NCI-H146 treated with DMSO at 0.1 percent for 48 hours (cell line): ENCODE measurements around the gene C11orf68.

Experiments used
- DNase-seq: peaks from one replicate; lab custom pipeline; 2025; ENCODE audit not compliant: unreplicated experiment; lab: John Stamatoyannopoulos, UW

The C11orf68 gene

GRCh38 chr11:65891219-65892136, 27.4 kb downstream of the C11orf68 start:
- no peak for DNase-seq

- peak; percentile 82 for DNase-seq
Measured at GRCh38 chr11:65890324-65891218, 28.3 kb downstream of the C11orf68 start, which contains the start of gene CCDC85B. Gene CCDC85B, plus strand, starts transcription at chr11:65890673. Its CDS starts 111 bp downstream, at chr11:65890784.

GRCh38 chr11:65888163-65888814, 30.6 kb downstream of the C11orf68 start, which contains the start of gene FIBP:
Gene FIBP, minus strand, starts transcription at chr11:65888471. Its CDS starts 53 bp downstream, at chr11:65888418.
- peak; percentile 81 for DNase-seq

GRCh38 chr11:65887723-65888162, 31.1 kb downstream of the C11orf68 start:
- DNase-seq = no peak

DNA sequence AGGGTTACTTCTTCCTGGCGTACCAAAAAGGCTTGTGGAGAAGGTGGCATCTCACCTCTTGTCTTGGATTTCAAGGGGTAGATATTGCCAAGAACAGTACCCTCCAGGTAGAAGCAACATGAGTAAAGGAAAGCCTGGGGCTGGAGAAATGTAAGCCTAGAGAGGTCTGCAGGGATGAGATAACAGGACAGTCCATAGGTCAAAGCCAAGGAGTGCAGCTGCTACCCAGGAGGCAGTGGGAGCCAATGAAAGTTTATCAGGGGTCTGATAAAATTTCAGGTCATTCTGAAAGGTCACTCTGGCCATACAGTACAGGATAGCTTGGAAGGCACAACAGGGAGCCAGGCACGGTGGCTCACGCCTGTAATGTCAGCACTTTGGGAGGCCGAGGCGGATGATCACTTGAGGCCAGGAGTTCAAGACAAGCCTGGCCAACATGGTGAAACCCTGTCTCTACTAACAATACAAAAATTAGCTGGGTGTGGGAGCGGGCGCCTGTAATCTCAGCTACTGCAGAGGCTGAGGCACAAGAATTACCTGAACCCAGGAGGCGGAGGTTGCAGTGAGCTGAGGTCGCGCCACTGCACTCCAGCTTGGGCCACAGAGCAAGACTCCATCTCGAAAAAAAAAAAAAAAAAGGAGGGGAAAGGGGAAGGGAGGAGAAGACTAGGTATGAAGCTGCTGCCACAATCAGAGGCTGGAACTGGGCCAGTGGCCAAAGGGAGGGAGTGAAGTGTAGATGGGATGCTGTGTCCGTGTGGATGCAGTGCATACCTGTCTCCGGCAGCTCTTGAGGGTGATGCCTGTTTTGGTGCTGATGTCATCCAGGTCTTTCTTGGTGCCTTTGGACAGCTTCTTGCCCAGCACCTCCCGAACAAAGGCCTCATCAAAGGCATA, 31.8 kb downstream of the C11orf68 start:
- DNase-seq = no peak

DNA sequence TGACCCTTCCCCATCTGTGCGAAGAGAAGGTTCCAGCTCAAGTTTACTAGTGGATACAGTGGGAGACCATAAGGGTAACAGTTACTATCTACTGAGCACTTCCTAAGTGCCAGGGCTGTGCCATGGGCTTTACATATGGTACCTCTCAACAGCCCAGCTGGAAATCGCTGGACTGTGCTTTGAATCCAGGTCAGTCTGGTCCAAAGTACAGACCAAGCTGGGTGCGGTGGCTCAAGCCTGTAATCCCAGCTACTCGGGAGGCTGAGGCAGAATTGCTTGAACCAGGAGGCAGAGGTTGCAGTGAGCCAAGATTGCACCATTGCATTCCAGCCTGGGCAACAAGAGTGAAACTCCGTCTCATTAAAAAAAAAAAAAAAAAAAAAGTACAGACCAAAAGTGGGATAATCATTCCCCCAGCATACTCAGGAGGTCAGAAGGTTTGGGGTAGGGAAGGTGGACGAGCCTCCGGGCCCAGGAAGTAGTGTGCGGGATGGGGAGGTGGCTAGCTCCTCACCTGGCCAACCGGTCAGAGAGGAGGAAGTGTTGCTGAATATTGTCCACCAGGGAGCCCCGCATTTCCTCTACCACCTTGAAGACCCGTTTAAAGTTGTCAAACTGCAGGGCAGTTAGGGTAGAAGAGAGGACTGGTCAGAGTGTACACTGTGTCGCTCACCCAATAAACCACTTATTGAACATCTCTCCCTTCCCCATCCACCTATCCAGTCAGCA, 32.9 kb downstream of the C11orf68 start:
- no peak for DNase-seq

DNA sequence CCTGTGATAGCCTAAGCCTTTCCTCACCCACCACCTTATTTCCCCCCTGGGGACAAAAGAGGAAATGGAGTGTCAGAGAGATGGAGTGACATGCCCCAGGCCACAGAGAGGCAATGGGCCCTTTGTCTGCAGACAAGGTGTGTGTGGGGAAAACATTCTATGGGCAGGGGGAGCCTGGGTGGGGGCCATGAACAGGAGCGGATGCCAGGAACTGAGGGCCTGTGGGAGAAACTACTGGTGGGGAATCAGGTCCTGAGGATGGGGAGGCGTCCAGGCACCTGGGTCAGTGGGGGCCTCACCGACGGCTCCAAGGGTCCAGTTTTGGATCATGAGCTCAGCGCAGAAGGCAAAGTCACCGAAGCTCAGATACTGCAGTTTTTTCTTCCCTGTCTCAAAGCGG, 33.6 kb downstream of the C11orf68 start:
- DNase-seq = no peak

- peak; percentile 53 for DNase-seq
Measured at GRCh38 chr11:65884716-65885092, 34.2 kb downstream of the C11orf68 start.

DNA sequence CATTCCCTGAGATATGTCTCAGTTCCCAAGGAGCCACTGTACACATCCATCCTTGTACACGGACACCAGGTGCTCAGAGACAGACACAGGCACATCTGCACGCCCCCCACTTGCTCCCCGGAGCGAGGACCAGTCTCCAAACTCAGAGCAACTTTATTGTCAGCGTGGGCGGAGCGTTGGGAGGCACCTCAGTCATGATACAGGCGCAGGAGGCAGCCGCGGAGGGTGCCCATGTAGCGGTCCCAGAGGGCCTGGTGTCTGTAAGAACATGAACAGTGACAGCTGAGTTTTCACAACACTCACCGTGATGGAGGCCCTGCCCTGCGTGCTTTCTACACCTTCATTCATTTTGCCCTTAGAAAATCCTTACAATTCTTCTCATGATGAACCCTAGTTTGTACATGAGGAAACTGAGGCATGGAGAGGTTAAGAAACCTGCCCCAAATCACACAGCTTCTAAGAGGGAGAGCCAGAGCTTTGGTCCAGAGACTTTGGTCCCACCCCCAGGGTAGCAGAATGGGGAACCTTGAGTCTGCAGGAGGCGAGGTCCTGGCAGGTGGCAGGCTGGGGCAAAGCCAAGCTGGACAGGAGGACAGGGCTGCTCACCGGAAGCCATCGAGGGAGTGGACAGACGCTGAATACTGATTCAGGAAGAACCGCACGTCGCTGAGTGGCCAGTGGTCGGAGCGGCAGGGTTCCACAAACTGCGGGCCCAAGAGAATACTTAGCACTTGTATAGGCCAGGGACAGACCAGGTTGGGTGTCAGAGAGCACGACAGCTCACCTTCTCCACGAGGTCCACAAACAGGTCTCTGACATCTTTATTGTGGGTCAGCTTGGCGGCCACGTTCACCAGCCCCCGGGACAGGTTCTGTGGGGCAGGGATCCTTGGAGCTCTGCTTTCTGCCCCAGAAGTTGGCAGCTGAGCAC, 34.8 kb downstream of the C11orf68 start:
- DNase-seq = no peak

DNA sequence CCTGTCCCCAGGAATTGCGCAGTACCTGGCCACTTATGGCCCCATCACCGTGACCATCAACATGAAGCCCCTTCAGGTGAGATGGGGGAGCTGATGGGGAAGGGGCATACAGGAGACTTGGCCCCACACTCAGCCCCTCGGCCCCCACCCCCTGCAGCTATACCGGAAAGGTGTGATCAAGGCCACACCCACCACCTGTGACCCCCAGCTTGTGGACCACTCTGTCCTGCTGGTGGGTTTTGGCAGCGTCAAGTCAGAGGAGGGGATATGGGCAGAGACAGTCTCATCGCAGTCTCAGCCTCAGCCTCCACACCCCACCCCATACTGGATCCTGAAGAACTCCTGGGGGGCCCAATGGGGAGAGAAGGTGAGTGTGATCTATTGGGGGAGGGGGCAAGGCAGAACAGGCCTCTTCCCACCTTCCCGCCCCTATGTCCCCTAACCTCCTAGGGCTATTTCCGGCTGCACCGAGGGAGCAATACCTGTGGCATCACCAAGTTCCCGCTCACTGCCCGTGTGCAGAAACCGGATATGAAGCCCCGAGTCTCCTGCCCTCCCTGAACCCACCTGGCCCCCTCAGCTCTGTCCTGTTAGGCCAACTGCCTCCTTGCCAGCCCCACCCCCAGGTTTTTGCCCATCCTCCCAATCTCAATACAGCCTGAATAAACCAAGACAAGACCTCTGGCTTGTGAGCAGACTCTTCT, 35.7 kb downstream of the C11orf68 start:
- no peak for DNase-seq

GRCh38 chr11:65882120-65883057, 36.5 kb downstream of the C11orf68 start:
- no peak for DNase-seq

- DNase-seq = no peak
Measured at GRCh38 chr11:65880844-65881421, 37.9 kb downstream of the C11orf68 start.

GRCh38 chr11:65880027-65880426, 38.8 kb downstream of the C11orf68 start:
- DNase-seq = no peak

DNA sequence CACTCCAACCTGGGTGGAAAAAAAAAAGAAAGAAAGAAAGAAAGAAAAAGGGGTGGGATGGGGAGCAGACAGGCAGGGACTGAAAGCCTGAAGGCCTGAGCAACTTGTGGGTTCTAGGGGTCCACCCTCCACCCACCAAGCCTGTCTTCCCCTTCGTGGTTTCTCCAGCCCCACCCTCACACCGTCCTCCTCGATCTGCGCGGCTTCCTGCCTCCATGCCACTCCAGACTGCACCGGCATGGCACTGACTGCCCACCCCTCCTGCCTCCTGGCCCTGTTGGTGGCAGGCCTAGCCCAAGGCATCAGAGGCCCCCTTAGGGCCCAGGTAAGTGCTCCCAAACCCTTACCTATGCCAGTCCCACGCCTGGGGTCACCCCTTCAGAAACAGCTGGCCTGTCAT, 39.2 kb downstream of the C11orf68 start, which contains the start of gene CTSW:
Gene CTSW (plus strand): TSS at position 221 of the 400 bp plus-strand sequence. CDS start 18 bp downstream, at position 239.
- no peak for DNase-seq

DNA sequence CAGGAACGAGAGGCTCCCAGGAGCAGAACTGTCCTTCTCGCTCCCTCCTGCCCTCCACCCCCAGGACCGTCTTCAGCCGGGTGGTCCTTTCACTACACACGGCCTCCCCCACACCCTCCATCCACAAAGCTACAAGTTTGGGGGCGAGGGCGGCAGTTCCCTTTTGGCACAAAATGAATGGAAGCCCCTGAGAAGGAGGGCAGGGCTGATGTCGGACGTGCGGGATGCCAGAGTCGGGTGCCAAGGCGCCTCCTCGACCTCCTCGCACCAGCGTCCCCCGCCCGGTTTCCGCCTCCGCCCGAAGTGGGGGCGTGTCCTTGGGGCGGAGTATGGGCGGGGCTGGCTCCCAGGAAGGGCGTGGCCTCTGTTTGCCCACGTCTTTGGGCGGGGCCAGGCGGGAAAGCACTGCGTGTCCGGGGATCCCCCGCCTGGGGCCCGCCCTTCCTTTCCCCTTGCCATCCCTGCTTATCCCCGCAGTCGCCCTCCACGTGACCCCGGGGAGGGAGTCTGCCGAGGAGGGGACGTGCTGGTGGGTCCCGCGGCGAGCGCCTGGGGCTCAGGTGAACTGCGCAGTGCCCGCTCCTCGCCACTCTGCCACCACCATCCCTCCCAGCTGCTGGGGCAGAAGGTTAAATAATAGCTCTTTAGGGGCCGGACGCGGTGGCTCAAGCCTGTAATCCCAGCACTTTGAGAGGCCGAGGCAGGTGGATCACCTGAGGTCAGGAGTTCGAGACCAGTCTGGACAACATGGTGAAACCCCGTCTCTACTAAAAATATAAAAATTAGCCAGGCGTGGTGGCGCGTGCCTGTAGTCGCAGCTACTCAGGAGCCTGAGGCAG, 45.3 kb downstream of the C11orf68 start:
- peak; percentile 78 for DNase-seq
